Stimulated activated naive B cell treated with anti-CD40 and anti-IgM and Interleukin-4, amounts not matched to agents 10 μg/mL and 1 μg/mL and 100 μg/mL, for 72 hours (primary cell): Measurements from ENCODE around the gene TMEM252.

Source experiments
- ATAC-seq, 2 donors: fragments of 150-1000 bp; cut with Tn5 transposase; replicated peaks; 2 replicates each; pipeline ENCODE4 v1.10.0; 2021; ENCODE audit warnings: moderate library complexity in 1 of 2
- DNase-seq: peaks from one replicate; pipeline ENCODE4 v3.0.0; 2021
- H3K27ac Mint-ChIP-seq: one replicate; pipeline ENCODE4 v1.8.0; 2022; ENCODE audit warnings: mild to moderate bottlenecking, mixed read lengths
- H3K27me3 Mint-ChIP-seq, 2 donors: one replicate each; pipeline ENCODE4 v1.8.0; 2022; ENCODE audit warnings: mixed read lengths in 2 of 2
- H3K36me3 Mint-ChIP-seq, 2 donors: one replicate each; pipeline ENCODE4 v1.8.0; 2022; ENCODE audit warnings: mixed read lengths in 2 of 2, mild to moderate bottlenecking in 1 of 2
- H3K4me1 Mint-ChIP-seq, 2 donors: one replicate each; pipeline ENCODE4 v1.8.0; 2022; ENCODE audit warnings: mixed read lengths in 2 of 2, mild to moderate bottlenecking in 1 of 2
- H3K4me3 Mint-ChIP-seq, 2 donors: one replicate each; pipeline ENCODE4 v1.8.0; 2022; ENCODE audit warnings: mild to moderate bottlenecking in 2 of 2, mixed read lengths in 2 of 2, moderate library complexity in 1 of 2
- H3K9me3 Mint-ChIP-seq, 2 donors: one replicate each; pipeline ENCODE4 v1.8.0; 2022; ENCODE audit warnings: mixed read lengths in 2 of 2, mild to moderate bottlenecking in 1 of 2

TMEM252 gene

DNA sequence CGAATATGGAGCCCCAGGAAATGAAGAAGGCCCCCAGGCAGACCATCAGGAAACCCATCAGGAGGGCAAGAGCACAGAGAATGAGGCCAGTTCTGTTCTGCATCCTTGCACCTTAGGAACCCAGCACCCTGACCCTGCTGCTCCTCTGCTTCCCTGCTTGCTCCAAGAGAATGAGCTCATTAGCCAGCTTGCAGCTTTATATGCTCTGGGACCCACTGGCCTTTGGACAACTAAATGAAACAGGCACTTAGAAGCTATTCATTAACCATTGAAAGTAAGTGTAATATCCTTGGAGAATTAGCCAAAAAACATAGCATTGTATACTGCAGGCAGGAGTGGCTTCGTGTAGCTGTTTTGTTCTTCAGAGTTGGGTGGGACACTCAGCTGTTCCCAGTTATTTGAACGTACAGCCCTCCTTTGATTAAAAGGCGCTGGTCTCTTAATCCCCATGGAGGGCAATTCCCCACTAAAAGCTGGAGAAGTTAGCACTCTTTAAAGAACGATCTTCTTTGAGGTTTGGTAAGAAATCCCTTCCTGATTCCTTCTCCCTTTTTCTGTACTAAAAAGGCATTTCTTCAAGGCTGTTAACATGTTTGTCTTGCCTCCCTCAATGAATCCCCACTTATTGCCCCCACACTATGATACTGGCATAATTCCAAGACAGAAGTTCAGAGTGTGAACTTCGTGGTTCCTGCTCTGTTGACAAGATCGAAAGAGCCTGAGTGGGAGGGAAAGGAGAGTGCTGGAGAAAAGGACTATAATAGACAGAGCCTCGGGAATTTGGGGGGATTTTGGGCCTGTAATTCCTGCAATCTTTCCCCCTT is at the start of gene TMEM252:
TMEM252 (minus strand) TSS at position 172 of the 824 bp plus-strand sequence; CDS start at position 103, 69 bp downstream.
- Mint-ChIP-seq H3K27me3 (peaks cover 0 to 7% of the 10 kb centered on the region in 2 donors), H3K4me3 (no peak within 1 kb of the TSS), H3K4me1 (peaks cover 27 to 34% of the 10 kb centered on the region in 2 donors), H3K9me3 (no peaks in the 10 kb centered on the region), H3K36me3 (no peaks in the 10 kb centered on the region), H3K27ac (peak within 1 kb of the TSS; percentile 11)
- ATAC-seq (no peak), DNase-seq (no peak)

- peaks cover 7 to 9% of the 10 kb centered on the region in 2 donors for H3K9me3 Mint-ChIP-seq
- H3K4me3 Mint-ChIP-seq = no peak overlapping the region
- no peak for ATAC-seq
Observed at GRCh38 chr9:68585034-68585761, 44.5 kb upstream of the TMEM252 start.

DNA sequence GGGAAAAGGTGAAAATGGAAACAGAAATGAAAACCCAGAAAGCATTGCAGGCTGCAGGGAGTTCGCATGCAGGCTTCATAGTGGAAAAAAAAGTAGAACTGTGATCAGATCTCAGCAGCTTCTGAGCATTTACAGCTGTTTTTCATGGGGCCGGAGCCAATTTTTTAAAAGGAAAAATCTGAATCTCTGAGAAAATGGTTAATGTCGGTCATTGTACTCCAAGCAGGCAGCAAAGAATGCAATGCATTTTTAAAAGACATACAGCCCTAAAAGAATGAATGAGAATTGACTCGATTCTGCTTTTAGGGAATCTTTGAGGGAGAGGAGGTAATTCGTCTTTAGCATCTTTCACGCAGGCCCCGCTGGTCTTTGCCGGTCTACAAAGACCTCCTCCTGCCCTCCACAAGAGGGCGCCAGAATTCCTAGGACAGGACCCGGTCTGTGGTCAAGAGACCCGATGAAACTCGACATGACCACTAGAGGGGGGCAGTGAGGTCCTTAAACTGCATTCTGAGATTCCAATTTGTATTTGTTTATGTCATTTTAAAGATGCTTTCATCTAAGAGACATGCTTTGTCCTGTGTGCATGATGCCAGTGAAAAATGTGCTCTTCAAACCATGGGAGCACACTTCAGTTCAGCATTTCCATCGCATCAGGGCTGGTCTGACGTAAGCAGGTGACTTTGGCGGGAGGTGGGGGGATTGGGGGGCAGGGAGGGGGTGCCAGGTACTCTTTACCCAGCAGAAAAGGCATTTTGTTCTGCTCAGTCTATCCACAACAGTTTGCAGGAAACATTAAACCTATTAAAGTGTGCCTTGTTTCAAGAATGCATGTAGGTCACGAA is 43.7 kb upstream of the TMEM252 start:
- ATAC-seq (peak; percentile 98 to 99), DNase-seq (peak; percentile 79)
- H3K36me3 Mint-ChIP-seq = peaks cover 8 to 18% of the 10 kb centered on the region in 2 donors
- no peak overlapping the region for H3K4me3 Mint-ChIP-seq
- peaks cover 7 to 8% of the 10 kb centered on the region in 2 donors for H3K9me3 Mint-ChIP-seq
- H3K27ac Mint-ChIP-seq = no peak overlapping the region
- H3K4me1 Mint-ChIP-seq = peaks cover 29 to 55% of the 10 kb centered on the region in 2 donors
- no peaks in the 10 kb centered on the region for H3K27me3 Mint-ChIP-seq

More at GRCh38 chr9:68585034-68585761, 44.5 kb upstream of the TMEM252 start:
- Mint-ChIP-seq H3K27ac (peak overlapping the region; percentile 10), H3K4me1 (peaks cover 24 to 51% of the 10 kb centered on the region in 2 donors), H3K27me3 (no peaks in the 10 kb centered on the region), H3K36me3 (peaks cover 8 to 20% of the 10 kb centered on the region in 2 donors)
- DNase-seq = no peak

DNA sequence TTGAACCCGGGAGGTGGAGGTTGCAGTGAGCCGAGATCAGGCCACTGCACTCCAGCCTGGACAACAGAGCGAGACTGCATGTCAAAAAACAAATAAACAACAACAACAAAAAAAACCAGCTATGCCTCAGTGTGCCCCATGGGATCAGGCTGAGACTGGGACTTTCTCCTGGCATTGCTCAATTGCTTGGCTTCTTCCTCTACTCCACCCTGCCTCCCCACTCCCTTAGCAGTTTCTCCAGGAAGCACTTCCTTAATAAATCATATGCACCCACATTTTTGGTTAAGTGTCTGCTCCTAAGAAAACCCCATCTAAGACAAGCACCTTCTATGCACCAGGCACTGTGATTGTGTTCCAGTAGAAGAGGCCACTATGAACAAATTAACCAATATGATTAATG is 41.0 kb upstream of the TMEM252 start:
- Mint-ChIP-seq H3K4me3 (no peak overlapping the region), H3K27ac (peak overlapping the region; percentile 5), H3K4me1 (peaks cover 40 to 67% of the 10 kb centered on the region in 2 donors), H3K9me3 (peaks cover 0 to 5% of the 10 kb centered on the region in 2 donors), H3K27me3 (no peaks in the 10 kb centered on the region), H3K36me3 (peaks cover 0 to 4% of the 10 kb centered on the region in 2 donors)
- ATAC-seq (no peak), DNase-seq (no peak)

- H3K36me3 Mint-ChIP-seq = peaks cover 0 to 4% of the 10 kb centered on the region in 2 donors
- DNase-seq (peak; percentile 59), ATAC-seq (peak; percentile 91 to 94)
- H3K4me3 Mint-ChIP-seq = peak overlapping the region; percentile 39 to 62
- peaks cover 26 to 50% of the 10 kb centered on the region in 2 donors for H3K4me1 Mint-ChIP-seq
- peaks cover 0 to 5% of the 10 kb centered on the region in 2 donors for H3K9me3 Mint-ChIP-seq
- H3K27me3 Mint-ChIP-seq = no peaks in the 10 kb centered on the region
- H3K27ac Mint-ChIP-seq = peak overlapping the region; percentile 89
Observed at GRCh38 chr9:68577774-68578591, 37.3 kb upstream of the TMEM252 start.

GRCh38 chr9:68575817-68576216 is 35.1 kb upstream of the TMEM252 start:
- H3K4me3 Mint-ChIP-seq = no peak overlapping the region

GRCh38 chr9:68574150-68574549 is 33.5 kb upstream of the TMEM252 start:
- H3K4me3 Mint-ChIP-seq = no peak overlapping the region
- no peaks in the 10 kb centered on the region for H3K27me3 Mint-ChIP-seq
- H3K4me1 Mint-ChIP-seq = peaks cover 13 to 30% of the 10 kb centered on the region in 2 donors
- no peak overlapping the region for H3K27ac Mint-ChIP-seq
- peaks cover 4 to 9% of the 10 kb centered on the region in 2 donors for H3K36me3 Mint-ChIP-seq
- no peak for ATAC-seq
- DNase-seq = no peak
- peaks cover 7 to 10% of the 10 kb centered on the region in 2 donors for H3K9me3 Mint-ChIP-seq

More at GRCh38 chr9:68575817-68576216, 35.1 kb upstream of the TMEM252 start:
- Mint-ChIP-seq H3K27ac (no peak overlapping the region), H3K36me3 (peaks cover 4 to 13% of the 10 kb centered on the region in 2 donors), H3K9me3 (peaks cover 7 to 15% of the 10 kb centered on the region in 2 donors), H3K27me3 (no peaks in the 10 kb centered on the region), H3K4me1 (peaks cover 19 to 37% of the 10 kb centered on the region in 2 donors)
- no peak for ATAC-seq
- DNase-seq = no peak

- no peak for ATAC-seq
- Mint-ChIP-seq H3K4me1 (peaks cover 3 to 8% of the 10 kb centered on the region in 2 donors), H3K9me3 (peaks cover 5 to 7% of the 10 kb centered on the region in 2 donors), H3K36me3 (peaks cover 4 to 7% of the 10 kb centered on the region in 2 donors), H3K27ac (no peak overlapping the region), H3K27me3 (no peaks in the 10 kb centered on the region), H3K4me3 (no peak overlapping the region)
- no peak for DNase-seq
Observed at GRCh38 chr9:68567565-68567964, 26.9 kb upstream of the TMEM252 start.

- no peaks in the 10 kb centered on the region for H3K36me3 Mint-ChIP-seq
- H3K4me1 Mint-ChIP-seq = peaks cover 10 to 19% of the 10 kb centered on the region in 2 donors
- DNase-seq (no peak), ATAC-seq (no peak)
- no peak overlapping the region for H3K27ac Mint-ChIP-seq
- no peaks in the 10 kb centered on the region for H3K9me3 Mint-ChIP-seq
- no peaks in the 10 kb centered on the region for H3K27me3 Mint-ChIP-seq
- H3K4me3 Mint-ChIP-seq = no peak overlapping the region
Observed at GRCh38 chr9:68562461-68562860, 21.8 kb upstream of the TMEM252 start.

DNA sequence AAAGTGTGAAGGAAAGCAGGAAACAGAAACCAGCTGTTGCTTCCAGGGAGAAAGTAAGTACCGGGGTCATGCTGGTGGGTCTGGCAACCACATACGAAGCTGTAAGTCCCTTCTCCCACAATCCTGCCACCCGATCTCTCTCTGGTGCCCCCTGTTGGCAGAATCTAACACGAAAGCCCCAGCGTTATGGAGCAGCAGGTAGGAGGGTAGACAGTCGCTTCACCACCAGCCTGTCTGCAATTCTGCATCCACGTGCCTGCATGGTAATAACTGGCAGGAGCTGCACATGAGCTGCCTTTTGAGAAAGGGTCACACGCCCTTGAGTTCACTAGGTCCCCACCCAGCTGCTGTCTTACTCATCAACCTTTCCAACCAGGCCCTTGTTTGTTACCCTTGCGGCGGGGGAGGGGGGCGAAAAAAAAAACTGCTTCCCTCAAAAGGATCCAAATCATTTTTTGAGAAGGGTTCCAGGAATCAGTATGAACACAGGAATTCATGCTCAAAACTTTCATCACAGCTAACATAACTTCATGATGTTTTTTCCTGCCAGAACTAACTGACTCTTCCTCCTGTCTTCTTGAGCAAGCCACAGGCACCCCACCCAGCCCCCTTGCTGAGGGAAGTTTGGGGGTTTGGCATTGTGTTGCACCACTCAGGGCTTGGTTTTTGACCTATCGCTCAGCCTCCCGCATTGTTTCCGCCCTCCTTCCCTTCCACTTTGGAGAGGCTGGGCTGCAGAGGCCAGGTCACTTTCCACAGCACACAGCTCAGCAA is 19.6 kb upstream of the TMEM252 start:
- peak; percentile 56 for DNase-seq
- peaks cover 10 to 19% of the 10 kb centered on the region in 2 donors for H3K4me1 Mint-ChIP-seq
- peak overlapping the region; percentile 6 for H3K27ac Mint-ChIP-seq
- H3K9me3 Mint-ChIP-seq = no peaks in the 10 kb centered on the region
- H3K27me3 Mint-ChIP-seq = peaks cover 0 to 5% of the 10 kb centered on the region in 2 donors
- peak overlapping the region in 1 of 2 donors; percentile 45 for H3K4me3 Mint-ChIP-seq
- ATAC-seq = peak; percentile 84 to 87
- H3K36me3 Mint-ChIP-seq = no peaks in the 10 kb centered on the region

- Mint-ChIP-seq H3K27ac (no peak overlapping the region), H3K4me1 (peaks cover 10 to 19% of the 10 kb centered on the region in 2 donors), H3K36me3 (no peaks in the 10 kb centered on the region), H3K27me3 (peaks cover 0 to 5% of the 10 kb centered on the region in 2 donors), H3K9me3 (no peaks in the 10 kb centered on the region), H3K4me3 (no peak overlapping the region)
- ATAC-seq (no peak), DNase-seq (no peak)
Observed at GRCh38 chr9:68558545-68558944, 17.9 kb upstream of the TMEM252 start.

DNA sequence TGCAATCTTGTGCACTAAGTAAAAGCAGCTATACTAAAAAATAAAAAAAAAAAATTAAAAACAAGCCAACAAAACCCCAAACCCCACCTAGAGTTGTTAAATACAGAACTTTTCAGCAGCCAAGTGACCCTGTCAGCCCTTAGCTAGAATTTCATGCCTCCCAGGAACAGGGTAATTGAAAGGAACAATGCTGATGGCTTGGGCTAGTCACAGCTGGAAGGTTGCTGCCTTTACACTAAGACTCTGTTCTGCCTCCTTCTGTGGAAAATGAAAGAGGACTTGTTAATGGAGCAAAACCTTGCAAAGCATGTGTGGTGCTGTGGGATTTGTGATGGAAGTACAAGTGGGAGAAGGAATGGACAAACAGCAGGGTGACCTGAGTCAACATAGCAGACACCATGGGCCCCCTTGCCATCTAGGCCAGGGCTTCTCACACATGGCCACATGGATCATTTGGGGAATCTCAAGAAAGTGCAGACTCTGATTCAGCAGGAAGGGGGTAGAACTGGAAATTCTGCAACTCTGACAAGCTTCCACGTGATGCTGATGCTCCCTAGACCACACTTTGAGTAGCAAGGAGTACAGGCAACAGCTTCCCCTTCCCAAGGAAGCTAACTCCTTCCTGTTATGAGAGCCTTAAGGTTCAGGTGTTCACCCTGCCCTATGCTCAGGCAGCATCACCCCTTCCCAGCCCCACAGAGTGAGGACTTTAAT is 14.9 kb upstream of the TMEM252 start:
- no peaks in the 10 kb centered on the region for H3K36me3 Mint-ChIP-seq
- H3K4me3 Mint-ChIP-seq = no peak overlapping the region
- peaks cover 8 to 16% of the 10 kb centered on the region in 2 donors for H3K4me1 Mint-ChIP-seq
- peaks cover 0 to 5% of the 10 kb centered on the region in 2 donors for H3K27me3 Mint-ChIP-seq
- ATAC-seq = no peak
- no peaks in the 10 kb centered on the region for H3K9me3 Mint-ChIP-seq
- DNase-seq = no peak
- no peak overlapping the region for H3K27ac Mint-ChIP-seq
